ENCODE measurements around the gene RAB31.

- TF ChIP-seq CTCF (IDR thresholded peaks at IDR 0.05) (no peak), POLR2AphosphoS5 (IDR thresholded peaks at IDR 0.05; ENCODE audit: low read depth, low read length) (no peak), REST (IDR thresholded peaks at IDR 0.05; ENCODE audit: insufficient read depth in 1 of 2, low read depth in 2 of 2, low read length in 1 of 2) (no peak)
Observed at GRCh38 chr18:9714266-9715087, 6.4 kb downstream of the RAB31 start.
